Rectal smooth muscle tissue (tissue), 1 donor: ENCODE data around the gene GSE1.

Experiments
- H3K27ac ChIP-seq: one replicate; pipeline ENCODE4 v1.7.0; 2013; ENCODE audit warnings: low read depth, low read length, inconsistent platforms
- H3K27me3 ChIP-seq: one replicate; pipeline ENCODE4 v1.7.0; 2013; ENCODE audit warnings: low read length; ENCODE audit not compliant: control insufficient read depth, insufficient read depth
- H3K36me3 ChIP-seq: one replicate; pipeline ENCODE4 v1.7.0; 2013; ENCODE audit warnings: low read length; ENCODE audit not compliant: control insufficient read depth, insufficient read depth
- H3K4me1 ChIP-seq: one replicate; pipeline ENCODE4 v1.7.0; 2013; ENCODE audit warnings: low read length; ENCODE audit not compliant: control insufficient read depth, insufficient read depth
- H3K4me3 ChIP-seq: one replicate; pipeline ENCODE4 v1.7.0; 2013; ENCODE audit warnings: low read length
- H3K9ac ChIP-seq: one replicate; pipeline ENCODE4 v1.7.0; 2013; ENCODE audit warnings: low read length

The GSE1 gene

DNA sequence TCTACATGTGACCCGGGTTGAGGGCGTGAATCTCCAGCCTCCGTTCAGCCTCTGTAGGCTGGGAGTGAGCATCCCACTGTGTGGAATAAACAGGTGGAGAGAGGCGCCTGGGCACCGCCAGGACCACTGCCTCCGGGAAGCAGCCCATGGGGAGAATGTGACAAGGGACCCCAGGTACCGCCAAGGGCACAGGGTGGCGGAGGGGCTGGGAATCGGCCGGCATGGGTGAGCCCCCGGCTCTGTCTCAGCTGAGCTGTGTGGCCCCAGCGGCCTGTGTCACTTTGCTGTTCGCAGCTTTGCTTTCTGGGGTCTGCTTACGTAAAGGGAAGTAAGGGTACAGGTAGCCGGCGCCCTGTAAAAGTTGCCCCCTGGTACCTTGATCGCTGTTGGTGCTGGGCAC is 11.5 kb downstream of the GSE1 start:
- Histone ChIP-seq H3K36me3 (peaks cover 4% of the 10 kb centered on the region), H3K4me3 (no peak overlapping the region), H3K27me3 (no peaks in the 10 kb centered on the region), H3K27ac (no peak overlapping the region), H3K9ac (no peak overlapping the region), H3K4me1 (peaks cover 10% of the 10 kb centered on the region)

GRCh38 chr16:85625053-85625452 is 11.9 kb downstream of the GSE1 start:
- no peak overlapping the region for H3K27ac ChIP-seq
- no peak overlapping the region for H3K4me3 ChIP-seq
- H3K27me3 ChIP-seq = no peaks in the 10 kb centered on the region
- H3K4me1 ChIP-seq = peaks cover 10% of the 10 kb centered on the region
- H3K36me3 ChIP-seq = peaks cover 4% of the 10 kb centered on the region
- no peak overlapping the region for H3K9ac ChIP-seq

DNA sequence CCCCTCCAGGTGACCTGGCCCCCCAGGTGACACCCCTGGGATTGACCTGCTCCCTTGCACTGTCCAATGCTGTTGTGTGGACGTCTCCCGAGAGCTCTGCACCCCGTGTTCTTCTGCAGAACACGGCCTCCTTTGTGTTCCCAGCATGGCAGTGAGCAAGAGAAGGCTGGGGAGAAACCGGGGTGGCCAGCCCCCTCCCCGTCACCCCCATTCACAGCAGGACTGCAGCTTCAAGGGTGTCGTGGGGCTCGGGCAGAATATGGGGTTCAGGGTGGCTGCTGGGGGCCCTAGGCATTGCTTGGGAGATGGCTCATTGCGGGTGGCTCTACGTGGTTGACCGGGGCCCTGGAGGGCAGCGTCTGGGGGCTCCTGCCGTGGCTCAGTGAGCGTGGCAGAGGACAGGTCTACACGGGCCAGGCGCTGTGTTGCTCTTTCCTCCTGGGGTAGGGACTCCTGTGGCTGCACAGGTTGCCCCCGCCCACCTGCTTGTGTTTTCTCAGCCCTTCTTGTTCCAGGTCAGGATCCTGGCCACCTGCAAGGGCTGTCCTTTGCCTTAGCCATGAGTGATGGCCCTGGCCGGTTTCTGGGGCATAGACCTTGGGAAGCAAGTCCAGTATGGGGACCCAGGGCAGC is 12.5 kb downstream of the GSE1 start:
- H3K9ac ChIP-seq = no peak overlapping the region
- peaks cover 4% of the 10 kb centered on the region for H3K36me3 ChIP-seq
- H3K27ac ChIP-seq = no peak overlapping the region
- H3K27me3 ChIP-seq = no peaks in the 10 kb centered on the region
- H3K4me3 ChIP-seq = no peak overlapping the region
- peaks cover 10% of the 10 kb centered on the region for H3K4me1 ChIP-seq

GRCh38 chr16:85626191-85626981 is 13.3 kb downstream of the GSE1 start:
- Histone ChIP-seq H3K27ac (no peak overlapping the region), H3K9ac (no peak overlapping the region), H3K4me3 (no peak overlapping the region)

GRCh38 chr16:85627089-85627488 is 14.0 kb downstream of the GSE1 start:
- no peak overlapping the region for H3K9ac ChIP-seq
- no peaks in the 10 kb centered on the region for H3K27me3 ChIP-seq
- no peak overlapping the region for H3K27ac ChIP-seq
- H3K4me1 ChIP-seq = peaks cover 10% of the 10 kb centered on the region
- H3K4me3 ChIP-seq = no peak overlapping the region
- peaks cover 4% of the 10 kb centered on the region for H3K36me3 ChIP-seq

More at GRCh38 chr16:85626191-85626981, 13.3 kb downstream of the GSE1 start:
- Histone ChIP-seq H3K27me3 (no peaks in the 10 kb centered on the region), H3K4me1 (peaks cover 10% of the 10 kb centered on the region), H3K36me3 (peaks cover 4% of the 10 kb centered on the region)

DNA sequence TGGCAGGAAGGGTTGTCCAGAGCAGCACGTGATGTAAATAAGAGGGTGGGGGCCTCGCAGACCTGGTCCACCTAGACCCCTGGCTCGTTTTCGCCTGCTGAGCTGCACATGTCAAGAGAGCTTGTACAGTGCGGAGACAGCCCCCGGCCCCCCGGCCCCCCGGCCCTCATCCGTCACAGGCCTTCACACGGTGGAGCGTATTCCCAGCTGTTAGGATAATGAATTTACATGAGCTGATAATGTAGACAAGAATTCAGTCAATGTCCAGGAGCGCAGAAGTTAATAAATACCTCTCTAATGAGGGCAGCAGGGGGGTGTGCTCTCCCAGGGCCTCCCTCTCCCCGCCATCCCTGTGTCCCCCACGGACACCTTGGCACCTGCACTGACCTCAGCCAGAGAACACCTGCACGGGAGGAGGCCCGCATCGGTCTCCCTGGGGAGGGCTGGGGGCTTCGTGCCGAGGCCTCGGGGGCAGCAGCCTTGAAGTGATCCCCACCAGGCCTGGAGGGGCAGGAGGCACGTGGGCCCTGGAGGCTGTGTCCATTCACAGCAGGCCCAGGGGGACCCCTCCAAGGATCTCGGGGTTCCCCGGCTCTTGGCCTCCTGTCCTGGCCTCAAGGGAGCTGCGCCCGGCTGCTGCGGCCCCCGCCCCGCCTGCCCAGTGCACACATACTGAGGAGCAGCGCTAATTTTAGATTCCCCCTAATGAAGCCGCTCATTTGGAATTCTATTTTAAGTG is 14.6 kb downstream of the GSE1 start:
- Histone ChIP-seq H3K36me3 (peaks cover 4% of the 10 kb centered on the region), H3K4me3 (no peak overlapping the region), H3K9ac (no peak overlapping the region)

DNA sequence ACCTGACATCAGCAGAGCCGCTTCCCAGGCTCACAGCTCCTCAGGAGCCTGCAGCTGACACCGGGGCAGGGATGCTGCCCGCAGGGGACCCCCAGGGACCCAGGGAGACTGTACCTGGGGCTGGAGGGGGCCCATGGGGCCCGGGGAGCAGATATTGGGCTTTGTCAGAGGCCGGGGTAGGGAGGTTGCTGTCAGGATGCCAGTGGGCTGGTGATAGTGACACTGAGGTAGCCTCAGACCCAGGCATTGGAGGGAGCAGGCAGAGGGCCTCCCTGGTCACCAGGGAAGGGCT is 15.1 kb downstream of the GSE1 start:
- no peak overlapping the region for H3K9ac ChIP-seq
- H3K27me3 ChIP-seq = no peaks in the 10 kb centered on the region
- no peak overlapping the region for H3K4me3 ChIP-seq
- H3K36me3 ChIP-seq = peaks cover 4% of the 10 kb centered on the region
- no peak overlapping the region for H3K27ac ChIP-seq
- peaks cover 10% of the 10 kb centered on the region for H3K4me1 ChIP-seq

More for the DNA sequence above, 14.6 kb downstream of the GSE1 start:
- Histone ChIP-seq H3K27ac (no peak overlapping the region), H3K27me3 (no peaks in the 10 kb centered on the region), H3K4me1 (peaks cover 10% of the 10 kb centered on the region)

- H3K36me3 ChIP-seq = peaks cover 4% of the 10 kb centered on the region
- H3K4me3 ChIP-seq = no peak overlapping the region
- no peaks in the 10 kb centered on the region for H3K27me3 ChIP-seq
- H3K27ac ChIP-seq = no peak overlapping the region
- no peak overlapping the region for H3K9ac ChIP-seq
- peaks cover 10% of the 10 kb centered on the region for H3K4me1 ChIP-seq
Observed at GRCh38 chr16:85628645-85629044, 15.5 kb downstream of the GSE1 start.

DNA sequence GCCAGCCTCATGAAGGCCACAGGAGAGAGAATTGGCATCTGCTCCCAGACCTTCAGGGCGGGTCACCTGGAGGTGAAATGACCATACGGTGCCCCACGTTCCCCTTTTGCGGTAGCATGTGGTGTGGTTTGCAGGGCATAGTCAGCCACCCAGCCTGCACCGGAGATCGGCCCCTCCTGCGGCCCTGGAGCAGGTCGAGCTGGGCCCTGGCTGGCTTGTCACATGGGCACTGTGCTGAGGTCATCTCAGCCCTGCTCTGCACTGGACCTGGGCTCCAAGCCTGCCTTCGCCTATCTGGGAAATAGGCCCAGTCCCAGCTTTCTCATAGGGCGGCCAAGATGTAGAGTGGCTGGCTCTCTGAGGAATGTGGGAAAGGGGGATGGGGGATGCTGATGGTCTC is 16.2 kb downstream of the GSE1 start:
- H3K36me3 ChIP-seq = peaks cover 4% of the 10 kb centered on the region
- H3K27me3 ChIP-seq = no peaks in the 10 kb centered on the region
- no peak overlapping the region for H3K27ac ChIP-seq
- H3K4me3 ChIP-seq = no peak overlapping the region
- H3K4me1 ChIP-seq = peaks cover 10% of the 10 kb centered on the region
- H3K9ac ChIP-seq = no peak overlapping the region

DNA sequence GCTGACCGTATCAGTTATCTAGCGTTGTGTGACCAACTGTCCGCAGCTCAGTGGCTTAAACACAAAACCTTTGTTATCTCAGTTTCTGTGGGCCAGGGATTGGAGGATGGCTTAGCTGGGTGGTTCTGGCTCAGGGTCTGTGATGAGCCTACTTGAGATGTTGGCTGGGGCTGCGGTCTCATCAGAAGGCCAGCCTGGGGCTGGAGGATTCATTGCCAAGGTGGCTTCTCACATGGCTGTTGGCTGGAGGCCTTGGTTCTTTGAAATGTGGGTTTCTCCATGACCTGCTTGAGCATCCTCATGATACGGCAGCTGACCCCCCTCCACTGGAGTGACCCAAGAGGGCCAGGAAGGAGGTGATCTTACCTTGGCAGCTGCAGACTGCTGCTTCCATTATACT is 16.7 kb downstream of the GSE1 start:
- no peaks in the 10 kb centered on the region for H3K27me3 ChIP-seq
- peaks cover 10% of the 10 kb centered on the region for H3K4me1 ChIP-seq
- H3K9ac ChIP-seq = no peak overlapping the region
- H3K27ac ChIP-seq = no peak overlapping the region
- H3K36me3 ChIP-seq = peaks cover 4% of the 10 kb centered on the region
- no peak overlapping the region for H3K4me3 ChIP-seq

DNA sequence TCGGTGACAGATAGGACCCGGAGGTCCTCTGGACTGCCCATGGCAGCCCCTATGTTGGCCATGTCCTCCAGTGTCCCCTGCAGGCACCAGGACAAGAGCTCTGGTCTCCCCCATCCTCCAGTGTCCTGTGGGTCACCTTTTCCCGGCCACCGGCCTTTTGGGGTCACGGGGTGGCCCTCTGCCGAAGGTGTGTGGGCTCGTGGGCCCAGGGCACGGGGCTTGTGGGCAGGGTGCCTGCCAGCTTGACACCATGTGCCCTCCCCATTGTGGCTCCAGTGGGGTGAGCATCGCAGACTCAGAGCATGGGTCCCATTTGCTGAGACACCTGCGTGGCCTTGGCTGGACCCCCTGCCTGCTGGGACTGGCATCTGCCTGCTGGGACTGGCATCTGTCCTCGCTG is 18.1 kb downstream of the GSE1 start:
- Histone ChIP-seq H3K4me1 (peaks cover 10% of the 10 kb centered on the region), H3K27me3 (no peaks in the 10 kb centered on the region), H3K9ac (no peak overlapping the region), H3K36me3 (peaks cover 4% of the 10 kb centered on the region), H3K27ac (no peak overlapping the region), H3K4me3 (no peak overlapping the region)

- H3K27me3 ChIP-seq = no peaks in the 10 kb centered on the region
- H3K27ac ChIP-seq = no peak overlapping the region
- peaks cover 8% of the 10 kb centered on the region for H3K4me1 ChIP-seq
- H3K9ac ChIP-seq = no peak overlapping the region
- no peak overlapping the region for H3K4me3 ChIP-seq
- H3K36me3 ChIP-seq = peaks cover 4% of the 10 kb centered on the region
Observed at GRCh38 chr16:85631802-85632393, 18.8 kb downstream of the GSE1 start.
